ENCODE results near the gene SGTA. TPM values are rescaled to one million over a fixed set of nuclear protein-coding genes. Genes with fewer than 3 reads are reported as not detected.

Gene SGTA
- total and polyA plus RNA-seq, 2 of the 13 experiments (the other 11 are each of a cell fraction or from before 2014, with no cell fraction given), result 43.9 to 47.4 TPM

DNA sequence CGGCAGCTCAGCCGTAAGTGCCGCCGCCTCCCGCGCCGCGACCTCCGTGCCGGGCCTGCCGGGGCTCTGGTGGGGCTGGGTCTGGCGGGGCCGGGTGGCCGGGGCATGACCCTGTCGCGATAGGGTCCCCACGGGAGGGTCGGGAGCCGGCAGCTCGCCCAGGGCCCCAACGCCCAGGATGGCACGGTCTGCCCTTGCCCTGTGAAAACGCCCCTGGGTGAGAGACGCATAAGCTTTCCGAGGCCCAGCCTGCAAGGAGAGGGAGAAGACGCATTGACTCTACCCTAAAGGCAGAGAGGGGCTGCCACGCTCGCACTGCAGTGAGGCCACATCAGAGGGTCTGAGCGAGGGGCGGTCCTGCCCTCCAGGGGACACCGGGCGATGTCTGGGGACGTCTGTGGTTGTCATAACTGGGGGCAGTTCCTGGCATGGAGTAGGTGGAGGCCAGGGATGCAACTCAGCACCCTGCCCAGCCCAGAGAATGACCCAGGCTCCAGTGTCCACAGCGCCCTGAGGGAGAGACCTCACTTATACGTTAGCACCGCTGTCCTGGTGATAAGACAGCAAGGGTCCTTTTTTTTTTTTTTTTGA, 37.1 kb upstream of the SGTA start (continued):
- TF ChIP-seq ZBTB4 (CRISPR knock-in tag; IDR thresholded peaks at IDR 0.05; ENCODE audit: borderline replicate concordance) (no peak), SYNCRIP (IDR thresholded peaks at IDR 0.05; ENCODE audit: insufficient read depth, low read depth, low read length) (no peak), ZNF556 (CRISPR knock-in tag; IDR thresholded peaks at IDR 0.05; ENCODE audit: borderline replicate concordance) (no peak), YEATS4 (CRISPR knock-in tag; IDR thresholded peaks at IDR 0.05; ENCODE audit: borderline replicate concordance) (0 out of 2 replicates have a peak, but pooled peaks have one; percentile 4), GZF1 (CRISPR knock-in tag; IDR thresholded peaks at IDR 0.05) (no peak), KLF9 (CRISPR knock-in tag; IDR thresholded peaks at IDR 0.05; ENCODE audit: low read depth) (no peak), RFX1 (IDR thresholded peaks at IDR 0.05) (no peak), ZNF17 (CRISPR knock-in tag; IDR thresholded peaks at IDR 0.05) (no peak), TMF1 (CRISPR knock-in tag; IDR thresholded peaks at IDR 0.05; ENCODE audit: low read depth) (peak; percentile 11; the same call in 1 of the 2 replicates), ZNF83 (CRISPR knock-in tag; IDR thresholded peaks at IDR 0.05; ENCODE audit: borderline replicate concordance) (0 out of 2 replicates have a peak, but pooled peaks have one; percentile 38), ZNF503 (CRISPR knock-in tag; IDR thresholded peaks at IDR 0.05) (no peak), ZNF746 (CRISPR knock-in tag; IDR thresholded peaks at IDR 0.05) (no peak), EZH2 (conservative IDR thresholded peaks at IDR 0.05; ENCODE audit: low read depth, low read length) (no peak), RXRA (CRISPR knock-in tag; IDR thresholded peaks at IDR 0.05) (no peak), ZSCAN12 (CRISPR knock-in tag; IDR thresholded peaks at IDR 0.05) (no peak), CSRNP1 (CRISPR knock-in tag; IDR thresholded peaks at IDR 0.05) (no peak), CAMTA2 (CRISPR knock-in tag; IDR thresholded peaks at IDR 0.05; ENCODE audit: borderline replicate concordance) (no peak), ZNF644 (CRISPR knock-in tag; IDR thresholded peaks at IDR 0.05; ENCODE audit: low read depth) (no peak)
- TF ChIP-seq, protein P1, sequence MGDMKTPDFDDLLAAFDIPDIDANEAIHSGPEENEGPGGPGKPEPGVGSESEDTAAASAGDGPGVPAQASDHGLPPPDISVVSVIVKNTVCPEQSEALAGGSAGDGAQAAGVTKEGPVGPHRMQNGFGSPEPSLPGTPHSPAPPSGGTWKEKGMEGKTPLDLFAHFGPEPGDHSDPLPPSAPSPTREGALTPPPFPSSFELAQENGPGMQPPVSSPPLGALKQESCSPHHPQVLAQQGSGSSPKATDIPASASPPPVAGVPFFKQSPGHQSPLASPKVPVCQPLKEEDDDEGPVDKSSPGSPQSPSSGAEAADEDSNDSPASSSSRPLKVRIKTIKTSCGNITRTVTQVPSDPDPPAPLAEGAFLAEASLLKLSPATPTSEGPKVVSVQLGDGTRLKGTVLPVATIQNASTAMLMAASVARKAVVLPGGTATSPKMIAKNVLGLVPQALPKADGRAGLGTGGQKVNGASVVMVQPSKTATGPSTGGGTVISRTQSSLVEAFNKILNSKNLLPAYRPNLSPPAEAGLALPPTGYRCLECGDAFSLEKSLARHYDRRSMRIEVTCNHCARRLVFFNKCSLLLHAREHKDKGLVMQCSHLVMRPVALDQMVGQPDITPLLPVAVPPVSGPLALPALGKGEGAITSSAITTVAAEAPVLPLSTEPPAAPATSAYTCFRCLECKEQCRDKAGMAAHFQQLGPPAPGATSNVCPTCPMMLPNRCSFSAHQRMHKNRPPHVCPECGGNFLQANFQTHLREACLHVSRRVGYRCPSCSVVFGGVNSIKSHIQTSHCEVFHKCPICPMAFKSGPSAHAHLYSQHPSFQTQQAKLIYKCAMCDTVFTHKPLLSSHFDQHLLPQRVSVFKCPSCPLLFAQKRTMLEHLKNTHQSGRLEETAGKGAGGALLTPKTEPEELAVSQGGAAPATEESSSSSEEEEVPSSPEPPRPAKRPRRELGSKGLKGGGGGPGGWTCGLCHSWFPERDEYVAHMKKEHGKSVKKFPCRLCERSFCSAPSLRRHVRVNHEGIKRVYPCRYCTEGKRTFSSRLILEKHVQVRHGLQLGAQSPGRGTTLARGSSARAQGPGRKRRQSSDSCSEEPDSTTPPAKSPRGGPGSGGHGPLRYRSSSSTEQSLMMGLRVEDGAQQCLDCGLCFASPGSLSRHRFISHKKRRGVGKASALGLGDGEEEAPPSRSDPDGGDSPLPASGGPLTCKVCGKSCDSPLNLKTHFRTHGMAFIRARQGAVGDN (CRISPR knock-in tag; IDR thresholded peaks at IDR 0.05), result peak; percentile 42; the same call in 1 of the 2 replicates

All from HepG2 (cell line).